D341Med (cell line): Measurements from ENCODE around the gene TMEM141.
"Not testable (repeated sequence)": the region's sequence is repeated elsewhere in the genome, so short reads cannot be mapped to it uniquely, and the experiment has no call there.

Experiments used
- DNase-seq: peaks from one replicate; pipeline ENCODE4 v3.0.0; 2012; ENCODE audit warnings: low spot score

TMEM141 gene

GRCh38 chr9:136794281-136794999, 3.3 kb downstream of the TMEM141 start:
- no peak for DNase-seq

DNA sequence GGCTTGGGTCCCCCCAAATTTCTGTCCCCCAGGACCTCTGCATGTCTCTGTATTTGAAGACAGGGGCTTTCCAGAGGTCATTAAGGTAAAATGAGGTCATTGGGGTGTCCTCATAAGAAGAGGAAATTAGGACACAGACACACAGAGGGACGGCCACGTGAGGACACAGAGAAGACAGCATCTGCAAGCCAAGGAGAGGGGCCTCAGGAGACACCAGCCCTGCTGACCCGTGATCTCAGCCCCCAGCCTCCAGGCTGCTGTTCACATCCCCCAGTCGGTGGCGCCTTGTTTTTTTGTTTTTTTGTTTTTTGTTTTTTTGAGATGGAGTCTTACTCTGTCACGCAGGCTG, 3.8 kb downstream of the TMEM141 start:
- no peak for DNase-seq

DNA sequence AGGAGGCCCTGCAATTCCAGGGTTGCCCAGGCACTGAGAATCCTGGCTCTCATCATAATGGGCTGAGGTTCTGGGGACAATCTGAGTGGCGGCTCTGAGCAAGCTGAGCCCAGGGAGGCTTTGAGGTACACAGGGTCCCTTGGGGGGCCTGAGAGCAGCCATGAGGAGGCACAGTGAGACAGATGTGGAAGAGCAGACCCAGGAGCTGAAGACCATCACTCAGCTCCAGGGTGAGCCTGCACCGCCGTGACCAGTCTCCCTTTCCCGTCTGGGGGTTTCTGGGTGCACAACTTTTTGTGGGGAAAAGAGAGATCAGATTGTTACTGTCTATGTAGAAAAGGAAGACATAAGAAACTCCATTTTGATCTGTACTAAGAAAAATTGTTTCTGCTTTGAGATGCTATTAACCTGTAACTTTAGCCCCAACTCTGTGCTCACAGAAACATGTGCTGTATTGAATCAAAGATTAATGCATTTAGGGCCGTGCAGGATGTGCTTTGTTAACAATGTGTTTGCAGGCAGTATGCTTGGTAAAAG, 5.2 kb downstream of the TMEM141 start, which contains the start of gene CCDC183:
Gene CCDC183 (plus strand): TSS at position 101 of the 537 bp plus-strand sequence. CDS start 60 bp downstream, at position 161.
- DNase-seq = no peak

- not testable (repeated sequence) for DNase-seq
Measured at GRCh38 chr9:136796775-136797347, 5.7 kb downstream of the TMEM141 start.

GRCh38 chr9:136798708-136799078, 7.5 kb downstream of the TMEM141 start:
- no peak for DNase-seq

- DNase-seq = no peak
Measured at GRCh38 chr9:136799079-136799853, 8.1 kb downstream of the TMEM141 start.

GRCh38 chr9:136799854-136800657, 8.9 kb downstream of the TMEM141 start:
- DNase-seq = peak; percentile 93

- DNase-seq = no peak
Measured at GRCh38 chr9:136802321-136802720, 11.2 kb downstream of the TMEM141 start.

- not testable (repeated sequence) for DNase-seq
Measured at GRCh38 chr9:136803009-136803550, 11.9 kb downstream of the TMEM141 start.

DNA sequence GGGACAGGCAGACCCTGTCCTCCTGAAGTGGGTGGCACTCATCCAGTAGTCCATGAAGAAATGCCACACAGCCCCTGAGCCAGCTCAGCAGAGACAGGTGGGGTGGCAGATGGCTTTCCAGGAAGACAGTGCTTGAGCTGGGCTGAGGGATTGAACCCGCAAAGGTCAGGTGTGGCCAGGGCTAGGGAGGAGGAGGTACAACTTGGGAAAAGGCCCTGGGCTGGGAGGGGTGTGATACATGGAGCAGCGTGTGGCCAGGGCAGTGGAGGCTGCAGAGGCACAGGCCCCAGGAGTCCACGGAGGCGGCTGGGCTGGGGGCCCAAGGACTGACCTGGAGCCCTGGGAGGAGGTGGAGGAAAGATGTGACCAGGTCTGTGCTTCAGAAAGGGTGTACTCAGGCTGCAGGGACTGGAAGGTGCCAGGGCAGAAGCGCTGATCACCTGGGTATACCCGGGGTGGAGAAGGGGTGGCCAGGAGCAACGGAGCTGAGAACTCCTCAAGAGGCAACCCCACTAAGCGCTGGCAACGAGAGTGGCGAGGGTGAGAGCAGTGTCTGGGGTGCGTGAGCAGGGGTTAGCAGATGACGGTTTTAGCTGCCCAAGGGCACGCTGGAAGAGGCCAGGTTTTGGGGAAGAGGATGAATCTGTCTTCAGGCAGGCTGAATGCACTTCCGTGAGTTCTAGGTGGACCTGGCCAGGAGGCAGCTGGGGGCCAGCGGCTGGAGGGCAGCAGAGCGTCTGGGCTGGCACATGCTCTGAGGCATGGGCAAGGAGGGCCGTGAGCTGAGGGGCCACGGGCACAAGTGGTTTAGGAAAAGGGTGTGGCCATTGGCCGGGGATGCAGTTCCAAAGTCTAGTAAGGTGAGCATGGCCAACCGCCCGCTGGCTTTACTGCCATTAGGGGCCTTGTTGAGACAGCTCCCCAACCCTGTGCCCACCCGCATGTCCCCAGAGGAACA, 12.7 kb downstream of the TMEM141 start:
- DNase-seq = no peak

DNA sequence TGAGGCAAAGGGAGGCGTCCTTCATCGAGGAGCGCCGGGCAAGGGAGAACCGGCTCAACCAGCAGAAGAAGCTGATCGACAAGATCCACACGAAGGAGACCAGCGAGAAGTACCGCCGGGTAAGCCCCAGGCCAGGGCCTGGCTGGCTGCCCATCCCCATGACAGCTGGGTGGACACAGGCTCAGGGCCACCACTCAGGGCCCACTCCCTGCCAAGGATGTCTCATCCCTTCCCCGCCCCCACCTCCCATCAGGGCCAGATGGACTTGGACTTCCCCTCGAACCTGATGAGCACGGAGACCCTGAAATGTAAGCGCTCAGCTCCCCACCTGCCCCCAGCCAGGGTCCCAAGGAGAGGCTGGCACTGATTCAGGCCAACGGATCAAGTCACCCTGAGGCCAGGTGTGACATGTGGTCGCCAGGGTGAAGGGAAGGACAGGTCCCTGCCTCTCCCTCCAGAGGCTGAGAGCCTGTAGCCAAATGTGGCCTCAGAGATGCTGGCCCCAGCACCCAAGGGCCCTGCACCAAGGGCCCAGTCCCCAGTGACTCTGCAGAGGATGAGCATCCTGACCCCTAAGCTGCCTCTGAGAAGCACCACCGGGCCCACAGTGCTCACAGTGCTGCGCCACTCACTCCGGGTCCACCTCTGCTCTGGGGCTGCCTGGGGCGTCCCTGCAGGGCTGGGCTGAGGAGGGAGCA, 13.5 kb downstream of the TMEM141 start:
- DNase-seq = no peak

DNA sequence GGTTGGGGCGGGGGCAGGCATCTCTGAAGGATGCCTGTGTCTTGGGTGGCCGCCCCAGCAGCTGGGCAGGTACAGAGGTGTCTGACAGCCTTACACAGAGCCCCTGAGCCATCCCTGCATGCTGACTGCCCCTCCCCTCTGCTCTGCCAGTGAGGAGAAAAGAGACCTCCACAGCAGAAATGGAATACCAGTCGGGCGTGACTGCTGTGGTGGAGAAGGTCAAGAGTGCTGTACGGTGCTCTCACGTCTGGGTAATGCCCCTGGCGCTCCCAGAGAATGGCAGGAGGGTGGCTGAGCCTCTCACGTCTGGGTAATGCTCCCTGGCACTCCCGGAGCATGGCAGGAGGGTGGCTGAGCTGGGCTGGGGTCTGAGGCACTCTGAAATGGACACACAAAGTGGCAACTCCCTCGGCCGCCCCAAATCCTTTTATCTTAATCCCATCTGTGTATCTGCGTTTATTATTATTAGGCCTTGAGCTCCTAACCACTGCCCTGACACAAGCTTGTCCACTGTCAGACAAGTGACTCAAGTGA, 14.1 kb downstream of the TMEM141 start:
- no peak for DNase-seq

- DNase-seq = no peak
Measured at GRCh38 chr9:136806067-136806466, 14.9 kb downstream of the TMEM141 start.

DNA sequence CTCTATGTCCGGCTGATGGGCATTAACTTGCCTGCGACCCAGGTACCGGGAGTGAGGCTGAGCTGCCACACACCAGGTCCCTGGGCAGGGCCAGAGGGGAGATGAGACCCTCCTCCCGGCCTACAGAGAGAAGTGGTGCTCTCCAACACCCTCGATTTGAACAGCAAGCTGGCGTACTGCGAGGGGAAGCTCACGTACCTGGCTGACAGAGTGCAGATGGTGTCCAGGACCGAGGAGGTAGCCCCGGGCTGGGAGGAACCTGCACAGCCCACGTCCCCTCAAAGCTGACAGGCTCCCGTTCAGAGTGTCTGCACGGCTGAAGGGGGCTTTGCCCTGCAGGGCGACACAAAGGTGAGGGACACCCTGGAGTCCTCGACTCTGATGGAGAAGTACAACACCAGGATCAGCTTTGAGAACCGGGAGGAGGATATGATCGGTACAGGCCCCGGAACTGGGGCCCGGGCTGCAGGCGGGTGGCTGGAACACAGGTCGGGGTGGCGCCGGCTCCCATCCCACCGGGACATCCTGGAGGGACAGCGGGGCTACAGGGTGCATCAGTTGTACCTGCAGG, 15.6 kb downstream of the TMEM141 start:
- DNase-seq = no peak

GRCh38 chr9:136807281-136808074, 16.3 kb downstream of the TMEM141 start, which contains the start of gene RABL6:
Gene RABL6 (plus strand): TSS chr9:136807948. CDS start chr9:136808197, 249 bp downstream.
- DNase-seq = peak; percentile 99

GRCh38 chr9:136808075-136808805, 17.1 kb downstream of the TMEM141 start:
- peak; percentile 76 for DNase-seq

GRCh38 chr9:136808806-136809158, 17.6 kb downstream of the TMEM141 start:
- no peak for DNase-seq
